Endothelial cell of umbilical vein (primary cell): Measurements from ENCODE around the gene MARK3. TPM values are rescaled to one million over a fixed set of nuclear protein-coding genes. Genes with fewer than 3 reads are reported as not detected.

Experiments
- BruUV-seq: library from RNA; stranded (reverse); fragments of 400-500 nt; replicated peaks from 2 replicates; lab custom pipeline; 2021; lab: Mats Ljungman, UMichigan
- CTCF ChIA-PET: fragments of 300-600, 350-600 bp; sonication (Branson Sonifier 250); formaldehyde crosslinking; loops from one replicate; lab custom pipeline; 2021; ENCODE audit warnings: antibody characterized with exemption, inconsistent platforms; lab: Charles Lee
- POLR2A ChIA-PET: fragments of 300-600, 350-600 bp; sonication (Branson Sonifier 250); formaldehyde crosslinking; loops from one replicate; lab custom pipeline; 2021; ENCODE audit warnings: antibody characterized with exemption, inconsistent platforms; lab: Charles Lee
- DNase-seq: peaks from one replicate; pipeline ENCODE4 v3.0.0-alpha.2; 2011; ENCODE audit warnings: low read depth, low spot score
- FAIRE-seq: peaks from 2 replicates; lab custom pipeline; 2011; peaks lifted over from hg19 to GRCh38; lab: Jason Lieb, UNC
- H2AFZ ChIP-seq: 2 replicates; pipeline ENCODE4 v1.6.0; 2012; ENCODE audit warnings: low read depth, low read length, control low read depth, inconsistent platforms
- H3K27ac ChIP-seq: 2 replicates; pipeline ENCODE4 v1.5.1; 2011; ENCODE audit warnings: low read depth, mild to moderate bottlenecking, control low read depth, low read length, moderate library complexity; ENCODE audit not compliant: insufficient read depth
- H3K27me3 ChIP-seq, 2 experiments: 2 replicates each; pipeline versions ENCODE4 v1.6.0 to v1.6.1; 2011; ENCODE audit warnings: low read length in 2 of 2, mixed read lengths in 1 of 2; ENCODE audit not compliant: control insufficient read depth in 2 of 2, insufficient read depth in 2 of 2
- H3K36me3 ChIP-seq, 2 experiments: 2 replicates in 1 of 2; 3 replicates in 1 of 2; pipeline ENCODE4 v1.5.1; 2011; ENCODE audit warnings: low read length in 2 of 2, mild to moderate bottlenecking in 1 of 2, moderate library complexity in 1 of 2; ENCODE audit not compliant: control insufficient read depth in 2 of 2, insufficient read depth in 2 of 2; ENCODE audit errors: extremely low read depth in 1 of 2
- H3K4me1 ChIP-seq: 3 replicates; pipeline ENCODE4 v1.5.1; 2011; ENCODE audit warnings: mild to moderate bottlenecking, low read length; ENCODE audit not compliant: control insufficient read depth, insufficient read depth; ENCODE audit errors: extremely low read depth
- H3K4me2 ChIP-seq: 2 replicates; pipeline ENCODE4 v1.6.1; 2011; ENCODE audit warnings: low read length, control low read depth, mixed read lengths; ENCODE audit not compliant: insufficient read depth
- H3K4me3 ChIP-seq, 3 experiments: fragments of 200-600 bp in 1 of 3; sonication (generic), shearing (Covaris generic) in 1 of 3; replicated peaks in 1 of 3; 2 replicates each; pipeline ENCODE4 v1.5.1; 2011 to 2016; ENCODE audit warnings: control low read depth in 3 of 3, low read length in 3 of 3, mild to moderate bottlenecking in 2 of 3, inconsistent platforms in 1 of 3, low read depth in 1 of 3, moderate library complexity in 1 of 3; ENCODE audit not compliant: insufficient read depth in 1 of 3
- H3K79me2 ChIP-seq: 2 replicates; pipeline ENCODE4 v1.6.0; 2012; ENCODE audit warnings: low read length, inconsistent platforms; ENCODE audit not compliant: control insufficient read depth, insufficient read depth
- H3K9ac ChIP-seq: replicated peaks from 2 replicates; pipeline ENCODE3; 2011; ENCODE audit warnings: low read length, control low read depth; ENCODE audit not compliant: insufficient read depth; ENCODE audit errors: extremely low read depth
- H3K9me1 ChIP-seq: replicated peaks from 3 replicates; pipeline ENCODE4 v1.6.0; 2011; ENCODE audit warnings: mild to moderate bottlenecking, low read length; ENCODE audit not compliant: control insufficient read depth, insufficient read depth; ENCODE audit errors: extremely low read depth
- H3K9me3 ChIP-seq: replicated peaks from 2 replicates; pipeline ENCODE4 v1.5.1; 2012; ENCODE audit warnings: low read length, inconsistent platforms; ENCODE audit not compliant: control insufficient read depth, insufficient read depth
- H4K20me1 ChIP-seq: replicated peaks from 2 replicates; pipeline ENCODE3; 2011; ENCODE audit warnings: mild to moderate bottlenecking, low read length; ENCODE audit not compliant: control insufficient read depth, insufficient read depth; ENCODE audit errors: extremely low read depth
- CTCF ChIP-seq, 2 donors: IDR thresholded peaks; 1 replicate in 1 of 2; 2 replicates in 1 of 2; pipeline ENCODE4 v1.5.1; 2011; ENCODE audit warnings: low read length in 2 of 2, mild to moderate bottlenecking in 2 of 2, moderate library complexity in 2 of 2, control low read depth in 1 of 2, inconsistent platforms in 1 of 2, low read depth in 1 of 2; ENCODE audit not compliant: insufficient read depth in 1 of 2; ENCODE audit errors: extremely low read depth in 1 of 2
- EZH2 ChIP-seq: IDR thresholded peaks from 2 replicates; pipeline ENCODE4 v1.6.1; 2012; ENCODE audit warnings: borderline replicate concordance, low read depth, mild to moderate bottlenecking, moderate library complexity, low read length, inconsistent platforms; ENCODE audit not compliant: severe bottlenecking
- FOS ChIP-seq: IDR thresholded peaks from 2 replicates; pipeline ENCODE4 v1.6.1; 2011; ENCODE audit warnings: mild to moderate bottlenecking, low read length, moderate library complexity, borderline replicate concordance; ENCODE audit not compliant: insufficient read depth
- GATA2 ChIP-seq: IDR thresholded peaks from 2 replicates; pipeline ENCODE4 v1.7.0; 2011; ENCODE audit warnings: low read depth, mild to moderate bottlenecking, moderate library complexity, mixed read lengths, low read length; ENCODE audit not compliant: insufficient read length, insufficient read depth
- JUN ChIP-seq: IDR thresholded peaks from 2 replicates; pipeline ENCODE4 v1.6.1; 2011; ENCODE audit warnings: borderline replicate concordance, low read depth; ENCODE audit not compliant: insufficient read length, insufficient read depth
- MAX ChIP-seq: IDR thresholded peaks from 2 replicates; pipeline ENCODE4 v1.6.1; 2011; ENCODE audit not compliant: insufficient read depth, insufficient read length
- MYC ChIP-seq: IDR thresholded peaks from one replicate; pipeline ENCODE4 v1.6.1; 2011; ENCODE audit warnings: mild to moderate bottlenecking, low read depth, low read length
- POLR2A ChIP-seq: IDR thresholded peaks from 2 replicates; pipeline ENCODE4 v1.6.1; 2012; ENCODE audit warnings: low read depth, mild to moderate bottlenecking, control low read depth, low read length
- POLR2AphosphoS5 ChIP-seq: IDR thresholded peaks from 2 replicates; pipeline ENCODE4 v1.6.1; 2012; ENCODE audit warnings: low read depth, mild to moderate bottlenecking, control low read depth, low read length, moderate library complexity; ENCODE audit not compliant: insufficient read depth
- dilution Hi-C: fragments of 300-500 bp; cut with MboI; formaldehyde crosslinking; loops from one replicate; pipeline ENCODE4 v1.15.0; 2019; ENCODE audit warnings: low sequenced_read_pairs; ENCODE audit not compliant: extremely low pct_ligation_motif_present
- intact Hi-C: fragments of 100-400 bp; cut with micrococcal nuclease; formaldehyde crosslinking; loops from one replicate; pipeline ENCODE4 v1.10.0; 2022
- polyA plus RNA-seq, 4 experiments: library from polyadenylated mRNA; depleted of rRNA in 3 of 4; stranded (reverse) in 3 of 4; unstranded in 1 of 4; fragments of >200 nt; gene quantifications; 2 replicates each; pipeline versions ENCODE4 v1.2.1 to v1.2.3, GENCODE V29; 2011 to 2012; ENCODE audit warnings: missing spikeins in 1 of 4
- total RNA-seq: library from RNA; stranded (reverse); gene quantifications from 2 replicates; pipeline ENCODE4 v1.2.3, GENCODE V29; 2021

MARK3 gene
- total and polyA plus RNA-seq, 2 donors (not counting 3 experiments of a cell fraction or from before 2014, with no cell fraction given): 46.6 to 96.1 TPM

- H3K9ac ChIP-seq: no peak overlapping the region
- intact Hi-C loops (no loop called here), dilution Hi-C loops (no loop called here)
- no peaks in the 10 kb centered on the region for H3K9me1 ChIP-seq
- no peak overlapping the region for H3K4me2 ChIP-seq
- no peak overlapping the region for H2AFZ ChIP-seq
- H3K4me1 ChIP-seq: peaks cover 4% of the 10 kb centered on the region
- ChIA-PET POLR2A (no interaction called here), CTCF (interaction anchor here (0.8 to 2.7 kb wide), 5 partner anchors 10 to 23 kb away, joined by 3 to 11 read pairs (median 3); no protein-coding TSS in a partner anchor)
- H3K27me3 ChIP-seq: peaks cover 0 to 5% of the 10 kb centered on the region in 2 experiments
- H3K79me2 ChIP-seq: no peaks in the 10 kb centered on the region
- H4K20me1 ChIP-seq: no peaks in the 10 kb centered on the region
- TF ChIP-seq MAX: no peak
- H3K36me3 ChIP-seq: no peaks in the 10 kb centered on the region
- BruUV-seq: no TSS peak
- no peak overlapping the region for H3K4me3 ChIP-seq
- no peaks in the 10 kb centered on the region for H3K9me3 ChIP-seq
- DNase-seq (no peak), FAIRE-seq (no peak)
- H3K27ac ChIP-seq: no peak overlapping the region
These were observed 7.6 kb upstream of the MARK3 start for GRCh38 chr14:103377522-103378037.

GRCh38 chr14:103378038-103378854 lies 7.0 kb upstream of the MARK3 start:
- H3K36me3 ChIP-seq: no peaks in the 10 kb centered on the region
- intact Hi-C loops (no loop called here), dilution Hi-C loops (no loop called here)
- FAIRE-seq (no peak), DNase-seq (no peak)
- H4K20me1 ChIP-seq: no peaks in the 10 kb centered on the region
- H3K4me1 ChIP-seq: no peaks in the 10 kb centered on the region
- CTCF ChIA-PET: interaction anchor here (1.2 to 2.7 kb wide), 5 partner anchors 9 to 24 kb away, joined by 3 to 11 read pairs (median 4); no protein-coding TSS in a partner anchor
- no peak for TF ChIP-seq MAX
- no peak for TF ChIP-seq FOS
- no peak for TF ChIP-seq POLR2AphosphoS5
- TF ChIP-seq EZH2: no peak
- TF ChIP-seq CTCF (IDR thresholded peaks at IDR 0.05; ENCODE audit: extremely low read depth in 1 of 2, insufficient read depth in 1 of 2, low read depth in 1 of 2, low read length in 2 of 2): no peak
- TF ChIP-seq JUN: no peak
- TF ChIP-seq POLR2A: no peak
- TF ChIP-seq MYC: no peak
- no peak for TF ChIP-seq GATA2
- H3K79me2 ChIP-seq: no peaks in the 10 kb centered on the region
- no peak overlapping the region for H3K9ac ChIP-seq
- BruUV-seq: no TSS peak
- no peaks in the 10 kb centered on the region for H3K9me1 ChIP-seq
- no peak overlapping the region for H3K27ac ChIP-seq
- no peak overlapping the region for H2AFZ ChIP-seq
- H3K4me2 ChIP-seq: no peak overlapping the region
- peaks cover 0 to 5% of the 10 kb centered on the region in 2 experiments for H3K27me3 ChIP-seq
- POLR2A ChIA-PET: no interaction called here
- no peaks in the 10 kb centered on the region for H3K9me3 ChIP-seq
- H3K4me3 ChIP-seq: no peak overlapping the region
